Fibroblast of gingiva (primary cell): ENCODE measurements around the gene LPCAT4.
A peak's percentile ranks its signal among the peaks of the same experiment; 100 is the strongest.

Source experiments
- DNase-seq: peaks from one replicate; pipeline ENCODE4 v3.0.0-alpha.2; 2011; ENCODE audit warnings: low read depth

LPCAT4 gene

GRCh38 chr15:34336991-34337556 lies 29.9 kb downstream of the LPCAT4 start:
- DNase-seq, result no peak

- no peak for DNase-seq
These were observed 30.6 kb downstream of the LPCAT4 start for GRCh38 chr15:34336231-34336990.

GRCh38 chr15:34335176-34336032 lies 31.6 kb downstream of the LPCAT4 start:
- no peak for DNase-seq

- DNase-seq, result no peak
These were observed 32.3 kb downstream of the LPCAT4 start for GRCh38 chr15:34334672-34335071.

GRCh38 chr15:34332553-34333120 lies 34.4 kb downstream of the LPCAT4 start:
- DNase-seq, result no peak

- no peak for DNase-seq
These were observed 35.2 kb downstream of the LPCAT4 start for GRCh38 chr15:34331809-34332208.

GRCh38 chr15:34330279-34330678 lies 36.7 kb downstream of the LPCAT4 start:
- no peak for DNase-seq

GRCh38 chr15:34329006-34329405 lies 38.0 kb downstream of the LPCAT4 start:
- no peak for DNase-seq

GRCh38 chr15:34327906-34328305 lies 39.1 kb downstream of the LPCAT4 start:
- no peak for DNase-seq

- no peak for DNase-seq
These were observed 41.6 kb downstream of the LPCAT4 start for GRCh38 chr15:34325368-34325767.

GRCh38 chr15:34324933-34325332 lies 42.1 kb downstream of the LPCAT4 start:
- no peak for DNase-seq

- no peak for DNase-seq
These were observed 43.8 kb downstream of the LPCAT4 start for GRCh38 chr15:34323217-34323616.

- DNase-seq, result peak; percentile 68
These were observed 48.5 kb downstream of the LPCAT4 start for GRCh38 chr15:34318277-34319079.

GRCh38 chr15:34314491-34315490 lies 52.2 kb downstream of the LPCAT4 start:
- no peak for DNase-seq

- no peak for DNase-seq
These were observed 55.4 kb downstream of the LPCAT4 start for GRCh38 chr15:34311563-34311962.
